HCT116 (cell line): ENCODE results near the gene SH3TC2.

ENCODE experiments used
- CEBPB ChIP-seq: IDR thresholded peaks from 2 replicates; pipeline ENCODE4 v1.6.1; 2012; ENCODE audit warnings: low read depth
- EZH2 ChIP-seq: fragments of 200-600 bp; sonication (generic); IDR thresholded peaks from 2 replicates; pipeline ENCODE4 v1.6.1; 2017; ENCODE audit warnings: antibody characterized with exemption, mixed run types
- EZH2phosphoT487 ChIP-seq: fragments of 200-600 bp; IDR thresholded peaks from 2 replicates; pipeline ENCODE4 v1.6.1; 2018; ENCODE audit warnings: antibody characterized with exemption, borderline replicate concordance
- JUND ChIP-seq: IDR thresholded peaks from 2 replicates; pipeline ENCODE4 v1.6.1; 2012
- POLR2A ChIP-seq: IDR thresholded peaks from 2 replicates; pipeline ENCODE4 v1.7.0; 2011; ENCODE audit warnings: borderline replicate concordance; ENCODE audit not compliant: insufficient read depth, insufficient read length; ENCODE audit errors: extremely low read depth
- RAD21 ChIP-seq: IDR thresholded peaks from 2 replicates; pipeline ENCODE4 v1.6.1; 2012; ENCODE audit warnings: low read depth, mild to moderate bottlenecking
- SP1 ChIP-seq: IDR thresholded peaks from 2 replicates; pipeline ENCODE4 v1.6.1; 2012; ENCODE audit warnings: low read depth
- SRF ChIP-seq: IDR thresholded peaks from 2 replicates; pipeline ENCODE4 v1.6.1; 2012; ENCODE audit warnings: low read depth
- TCF7L2 ChIP-seq: IDR thresholded peaks from 2 replicates; pipeline ENCODE4 v1.7.0; 2011; ENCODE audit warnings: borderline replicate concordance, inconsistent platforms; ENCODE audit not compliant: insufficient read depth, insufficient read length; ENCODE audit errors: extremely low read depth
- ZBTB33 ChIP-seq: IDR thresholded peaks from 2 replicates; pipeline ENCODE4 v1.6.1; 2011; ENCODE audit warnings: mild to moderate bottlenecking, low read length, moderate library complexity; ENCODE audit not compliant: insufficient replicate concordance; ENCODE audit errors: extremely low read depth
- ZNF274 ChIP-seq: fragments of 200-500 bp; sonication (Bioruptor generic); IDR thresholded peaks from 2 replicates; pipeline ENCODE4 v1.6.1; 2014; ENCODE audit warnings: mild to moderate bottlenecking, low read depth, low read length, inconsistent platforms
- TF ChIP-seq, protein P1 (sequence below), 3 experiments: fragments of 200-600 bp in 1 of 3; sonication (generic) in 1 of 3; IDR thresholded peaks in 2 of 3; conservative IDR thresholded peaks in 1 of 3; 2 replicates each; pipeline ENCODE4 v1.5.1; 2012 to 2017; ENCODE audit warnings: low read depth in 2 of 3, low read length in 2 of 3, antibody characterized with exemption in 1 of 3, borderline replicate concordance in 1 of 3, control low read depth in 1 of 3, mild to moderate bottlenecking in 1 of 3, mixed read lengths in 1 of 3, mixed run types in 1 of 3, moderate library complexity in 1 of 3; ENCODE audit not compliant: insufficient read depth in 1 of 3
- TF ChIP-seq, protein P2 (sequence below): IDR thresholded peaks from 2 replicates; pipeline ENCODE4 v1.6.1; 2012
- TF ChIP-seq, protein P3 (sequence below): IDR thresholded peaks from 2 replicates; pipeline ENCODE4 v1.6.1; 2012; ENCODE audit warnings: low read depth

- TF ChIP-seq EZH2phosphoT487 = no peak
- TF ChIP-seq, protein P1, sequence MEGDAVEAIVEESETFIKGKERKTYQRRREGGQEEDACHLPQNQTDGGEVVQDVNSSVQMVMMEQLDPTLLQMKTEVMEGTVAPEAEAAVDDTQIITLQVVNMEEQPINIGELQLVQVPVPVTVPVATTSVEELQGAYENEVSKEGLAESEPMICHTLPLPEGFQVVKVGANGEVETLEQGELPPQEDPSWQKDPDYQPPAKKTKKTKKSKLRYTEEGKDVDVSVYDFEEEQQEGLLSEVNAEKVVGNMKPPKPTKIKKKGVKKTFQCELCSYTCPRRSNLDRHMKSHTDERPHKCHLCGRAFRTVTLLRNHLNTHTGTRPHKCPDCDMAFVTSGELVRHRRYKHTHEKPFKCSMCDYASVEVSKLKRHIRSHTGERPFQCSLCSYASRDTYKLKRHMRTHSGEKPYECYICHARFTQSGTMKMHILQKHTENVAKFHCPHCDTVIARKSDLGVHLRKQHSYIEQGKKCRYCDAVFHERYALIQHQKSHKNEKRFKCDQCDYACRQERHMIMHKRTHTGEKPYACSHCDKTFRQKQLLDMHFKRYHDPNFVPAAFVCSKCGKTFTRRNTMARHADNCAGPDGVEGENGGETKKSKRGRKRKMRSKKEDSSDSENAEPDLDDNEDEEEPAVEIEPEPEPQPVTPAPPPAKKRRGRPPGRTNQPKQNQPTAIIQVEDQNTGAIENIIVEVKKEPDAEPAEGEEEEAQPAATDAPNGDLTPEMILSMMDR (IDR thresholded peaks at IDR 0.05 in 2 of 3, conservative IDR thresholded peaks at IDR 0.05 in 1 of 3; ENCODE audit: borderline replicate concordance in 1 of 3, insufficient read depth in 1 of 3, low read depth in 2 of 3, low read length in 2 of 3) = no peak
- TF ChIP-seq JUND = no peak
- TF ChIP-seq, protein P2, sequence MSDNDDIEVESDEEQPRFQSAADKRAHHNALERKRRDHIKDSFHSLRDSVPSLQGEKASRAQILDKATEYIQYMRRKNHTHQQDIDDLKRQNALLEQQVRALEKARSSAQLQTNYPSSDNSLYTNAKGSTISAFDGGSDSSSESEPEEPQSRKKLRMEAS = no peak
- no peak for TF ChIP-seq POLR2A
- TF ChIP-seq, protein P3, sequence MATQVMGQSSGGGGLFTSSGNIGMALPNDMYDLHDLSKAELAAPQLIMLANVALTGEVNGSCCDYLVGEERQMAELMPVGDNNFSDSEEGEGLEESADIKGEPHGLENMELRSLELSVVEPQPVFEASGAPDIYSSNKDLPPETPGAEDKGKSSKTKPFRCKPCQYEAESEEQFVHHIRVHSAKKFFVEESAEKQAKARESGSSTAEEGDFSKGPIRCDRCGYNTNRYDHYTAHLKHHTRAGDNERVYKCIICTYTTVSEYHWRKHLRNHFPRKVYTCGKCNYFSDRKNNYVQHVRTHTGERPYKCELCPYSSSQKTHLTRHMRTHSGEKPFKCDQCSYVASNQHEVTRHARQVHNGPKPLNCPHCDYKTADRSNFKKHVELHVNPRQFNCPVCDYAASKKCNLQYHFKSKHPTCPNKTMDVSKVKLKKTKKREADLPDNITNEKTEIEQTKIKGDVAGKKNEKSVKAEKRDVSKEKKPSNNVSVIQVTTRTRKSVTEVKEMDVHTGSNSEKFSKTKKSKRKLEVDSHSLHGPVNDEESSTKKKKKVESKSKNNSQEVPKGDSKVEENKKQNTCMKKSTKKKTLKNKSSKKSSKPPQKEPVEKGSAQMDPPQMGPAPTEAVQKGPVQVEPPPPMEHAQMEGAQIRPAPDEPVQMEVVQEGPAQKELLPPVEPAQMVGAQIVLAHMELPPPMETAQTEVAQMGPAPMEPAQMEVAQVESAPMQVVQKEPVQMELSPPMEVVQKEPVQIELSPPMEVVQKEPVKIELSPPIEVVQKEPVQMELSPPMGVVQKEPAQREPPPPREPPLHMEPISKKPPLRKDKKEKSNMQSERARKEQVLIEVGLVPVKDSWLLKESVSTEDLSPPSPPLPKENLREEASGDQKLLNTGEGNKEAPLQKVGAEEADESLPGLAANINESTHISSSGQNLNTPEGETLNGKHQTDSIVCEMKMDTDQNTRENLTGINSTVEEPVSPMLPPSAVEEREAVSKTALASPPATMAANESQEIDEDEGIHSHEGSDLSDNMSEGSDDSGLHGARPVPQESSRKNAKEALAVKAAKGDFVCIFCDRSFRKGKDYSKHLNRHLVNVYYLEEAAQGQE = no peak
- TF ChIP-seq RAD21 = no peak
- TF ChIP-seq ZNF274 = no peak
- TF ChIP-seq CEBPB = no peak
- no peak for TF ChIP-seq EZH2
- no peak for TF ChIP-seq SP1
- no peak for TF ChIP-seq ZBTB33
- TF ChIP-seq TCF7L2 = no peak
- no peak for TF ChIP-seq SRF
These were observed 25.8 kb upstream of the SH3TC2 start for GRCh38 chr5:149088686-149089085.
